GM12801 (cell line): ENCODE results near the gene SACM1L.
A peak's percentile ranks its signal among the peaks of the same experiment; 100 is the strongest.

Experiments used
- CTCF ChIP-seq: IDR thresholded peaks from one replicate; pipeline ENCODE4 v1.5.1; 2011; ENCODE audit warnings: control low read depth; ENCODE audit not compliant: insufficient read length; ENCODE audit errors: extremely low read depth

The SACM1L gene

DNA sequence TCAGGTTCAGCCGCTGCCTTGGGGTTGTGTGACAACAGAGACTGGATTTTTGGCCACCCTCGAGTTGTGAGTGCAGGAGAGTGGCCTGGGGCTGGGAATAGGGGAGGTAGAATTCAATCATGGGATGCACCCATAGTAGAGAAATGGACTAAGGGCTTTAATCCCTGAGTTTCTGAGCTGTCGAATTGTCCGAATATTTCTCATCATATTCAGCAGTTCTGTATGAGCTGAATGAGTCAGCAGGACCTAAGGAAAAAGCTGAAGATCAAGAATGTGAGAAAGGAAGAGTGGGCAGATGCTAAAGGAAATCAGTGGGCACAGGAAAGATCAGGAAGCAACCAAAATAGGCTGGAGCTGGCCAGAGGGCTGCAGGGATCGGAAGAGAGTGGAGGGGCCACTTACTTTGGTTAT, 44.4 kb upstream of the SACM1L start:
- TF ChIP-seq CTCF = no peak

- no peak for TF ChIP-seq CTCF
These were observed 43.1 kb upstream of the SACM1L start for GRCh38 chr3:45646051-45646585.

- no peak for TF ChIP-seq CTCF
These were observed 42.0 kb upstream of the SACM1L start for GRCh38 chr3:45647148-45647619.

DNA sequence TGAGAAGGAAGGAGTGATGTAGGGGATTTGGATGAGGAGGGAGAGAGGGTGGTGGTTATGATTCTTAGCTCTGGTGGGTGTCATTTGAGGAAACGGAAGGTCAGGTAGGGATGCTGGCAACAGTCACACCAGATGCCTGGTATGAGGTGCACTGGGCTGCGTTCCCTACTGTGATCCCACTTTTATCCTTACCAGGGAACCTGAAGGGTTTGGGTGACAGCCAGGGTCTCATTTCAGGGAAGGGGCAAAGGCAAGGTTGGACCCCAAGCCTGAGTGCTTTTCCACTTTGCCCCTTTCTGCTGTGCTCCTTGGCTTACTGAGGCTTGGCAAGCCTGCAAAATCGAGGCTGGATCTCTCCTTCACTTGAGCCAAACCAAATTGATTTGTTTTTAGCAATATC, 36.0 kb upstream of the SACM1L start:
- TF ChIP-seq CTCF = no peak

- TF ChIP-seq CTCF = no peak
These were observed 34.7 kb upstream of the SACM1L start for GRCh38 chr3:45654397-45654944.

GRCh38 chr3:45655906-45656305, 33.3 kb upstream of the SACM1L start:
- no peak for TF ChIP-seq CTCF

- peak; percentile 85 for TF ChIP-seq CTCF
These were observed 32.4 kb upstream of the SACM1L start for GRCh38 chr3:45656575-45657363.
